ENCODE data around the gene CRY2.

CRY2 gene

GRCh38 chr11:45846974-45847910 is at the start of gene CRY2:
Gene CRY2 (plus strand): TSS chr11:45847475. CDS start chr11:45847491, 16 bp downstream.
- peak within 1 kb of the TSS; percentile 99 for H3K4me3 ChIP-seq (ENCODE audit: control insufficient read depth, low read depth, low read length)
- DNase-seq (ENCODE audit: low read depth): peak; percentile 91
- TF ChIP-seq CTCF (IDR thresholded peaks at IDR 0.05; ENCODE audit: control insufficient read depth, insufficient read depth, low read depth, low read length, missing control alignments): no peak

GRCh38 chr11:45798793-45799441 is 48.4 kb upstream of the CRY2 start:
- no peak for DNase-seq (ENCODE audit: low read depth)
- TF ChIP-seq CTCF (IDR thresholded peaks at IDR 0.05; ENCODE audit: control insufficient read depth, insufficient read depth, low read depth, low read length, missing control alignments): no peak
- no peak overlapping the region for H3K4me3 ChIP-seq (ENCODE audit: control insufficient read depth, low read depth, low read length)

- TF ChIP-seq CTCF (IDR thresholded peaks at IDR 0.05; ENCODE audit: control insufficient read depth, insufficient read depth, low read depth, low read length, missing control alignments): no peak
- no peak overlapping the region for H3K4me3 ChIP-seq (ENCODE audit: control insufficient read depth, low read depth, low read length)
- DNase-seq (ENCODE audit: low read depth): no peak
Measured at GRCh38 chr11:45799562-45799961, 47.7 kb upstream of the CRY2 start.

GRCh38 chr11:45800261-45800660 is 47.0 kb upstream of the CRY2 start:
- no peak overlapping the region for H3K4me3 ChIP-seq (ENCODE audit: control insufficient read depth, low read depth, low read length)
- TF ChIP-seq CTCF (IDR thresholded peaks at IDR 0.05; ENCODE audit: control insufficient read depth, insufficient read depth, low read depth, low read length, missing control alignments): no peak
- no peak for DNase-seq (ENCODE audit: low read depth)

- no peak overlapping the region for H3K4me3 ChIP-seq (ENCODE audit: control insufficient read depth, low read depth, low read length)
- no peak for DNase-seq (ENCODE audit: low read depth)
- TF ChIP-seq CTCF (IDR thresholded peaks at IDR 0.05; ENCODE audit: control insufficient read depth, insufficient read depth, low read depth, low read length, missing control alignments): no peak
Measured at GRCh38 chr11:45801723-45802315, 45.5 kb upstream of the CRY2 start.

- DNase-seq (ENCODE audit: low read depth): no peak
Measured at GRCh38 chr11:45802531-45803317, 44.6 kb upstream of the CRY2 start.

More at GRCh38 chr11:45802531-45803317, 44.6 kb upstream of the CRY2 start:
- no peak for TF ChIP-seq CTCF (IDR thresholded peaks at IDR 0.05; ENCODE audit: control insufficient read depth, insufficient read depth, low read depth, low read length, missing control alignments)
- no peak overlapping the region for H3K4me3 ChIP-seq (ENCODE audit: control insufficient read depth, low read depth, low read length)
